ENCODE results near the gene KRTAP6-2.

GRCh38 chr21:30590297-30590696, 8.4 kb downstream of the KRTAP6-2 start, which contains the start of gene KRTAP22-2:
- TF ChIP-seq CTCF (IDR thresholded peaks at IDR 0.05; ENCODE audit: low read length) (no peak), EZH2 (IDR thresholded peaks at IDR 0.05; ENCODE audit: borderline replicate concordance, low read length) (no peak)

All from OCI-LY1 (cell line).